Measurements from ENCODE around the gene RNF180.

Gene RNF180

GRCh38 chr5:64295101-64295500 lies 129.5 kb downstream of the RNF180 start:
- no peak for DNase-seq (ENCODE audit: low read depth, low spot score)
- H3K4me3 ChIP-seq (ENCODE audit: low read depth, low read length), result no peak overlapping the region
- TF ChIP-seq CTCF (IDR thresholded peaks at IDR 0.05; ENCODE audit: insufficient read depth, low read length, missing control alignments), result no peak
- CTCF ChIA-PET, result no interaction called here
- POLR2A ChIA-PET, result no interaction called here

GRCh38 chr5:64298586-64298985 lies 132.9 kb downstream of the RNF180 start:
- POLR2A ChIA-PET, result no interaction called here

GRCh38 chr5:64299805-64300204 lies 134.2 kb downstream of the RNF180 start:
- no peak for TF ChIP-seq CTCF (IDR thresholded peaks at IDR 0.05; ENCODE audit: insufficient read depth, low read length, missing control alignments)
- no peak for DNase-seq (ENCODE audit: low read depth, low spot score)
- ChIA-PET POLR2A (no interaction called here), CTCF (no interaction called here)
- H3K4me3 ChIP-seq (ENCODE audit: low read depth, low read length), result no peak overlapping the region

More at GRCh38 chr5:64298586-64298985, 132.9 kb downstream of the RNF180 start:
- no peak for DNase-seq (ENCODE audit: low read depth, low spot score)
- TF ChIP-seq CTCF (IDR thresholded peaks at IDR 0.05; ENCODE audit: insufficient read depth, low read length, missing control alignments), result no peak
- H3K4me3 ChIP-seq (ENCODE audit: low read depth, low read length), result no peak overlapping the region
- CTCF ChIA-PET, result no interaction called here

GRCh38 chr5:64301566-64301965 lies 135.9 kb downstream of the RNF180 start:
- H3K4me3 ChIP-seq (ENCODE audit: low read depth, low read length), result no peak overlapping the region
- ChIA-PET CTCF (no interaction called here), POLR2A (no interaction called here)
- DNase-seq (ENCODE audit: low read depth, low spot score), result no peak
- TF ChIP-seq CTCF (IDR thresholded peaks at IDR 0.05; ENCODE audit: insufficient read depth, low read length, missing control alignments), result no peak

GRCh38 chr5:64308135-64308534 lies 142.5 kb downstream of the RNF180 start:
- ChIA-PET CTCF (interaction anchor here (0.6 kb wide), 1 partner anchor 79 kb away, joined by 3 read pairs; no protein-coding TSS in a partner anchor), POLR2A (no interaction called here)
- TF ChIP-seq CTCF (IDR thresholded peaks at IDR 0.05; ENCODE audit: insufficient read depth, low read length, missing control alignments), result no peak
- H3K4me3 ChIP-seq (ENCODE audit: low read depth, low read length), result no peak overlapping the region
- no peak for DNase-seq (ENCODE audit: low read depth, low spot score)

- CTCF ChIA-PET, result no interaction called here
- POLR2A ChIA-PET, result no interaction called here
- no peak for TF ChIP-seq CTCF (IDR thresholded peaks at IDR 0.05; ENCODE audit: insufficient read depth, low read length, missing control alignments)
- DNase-seq (ENCODE audit: low read depth, low spot score), result no peak
- no peak overlapping the region for H3K4me3 ChIP-seq (ENCODE audit: low read depth, low read length)
Observed at GRCh38 chr5:64312491-64312890, 146.8 kb downstream of the RNF180 start.
